ENCODE measurements around the gene AGTPBP1. TPM values are rescaled to one million over a fixed set of nuclear protein-coding genes. Genes with fewer than 3 reads are reported as not detected.
"Not testable (repeated sequence)": the region's sequence is repeated elsewhere in the genome, so short reads cannot be mapped to it uniquely, and the experiment has no call there.

Gene AGTPBP1, protein sequence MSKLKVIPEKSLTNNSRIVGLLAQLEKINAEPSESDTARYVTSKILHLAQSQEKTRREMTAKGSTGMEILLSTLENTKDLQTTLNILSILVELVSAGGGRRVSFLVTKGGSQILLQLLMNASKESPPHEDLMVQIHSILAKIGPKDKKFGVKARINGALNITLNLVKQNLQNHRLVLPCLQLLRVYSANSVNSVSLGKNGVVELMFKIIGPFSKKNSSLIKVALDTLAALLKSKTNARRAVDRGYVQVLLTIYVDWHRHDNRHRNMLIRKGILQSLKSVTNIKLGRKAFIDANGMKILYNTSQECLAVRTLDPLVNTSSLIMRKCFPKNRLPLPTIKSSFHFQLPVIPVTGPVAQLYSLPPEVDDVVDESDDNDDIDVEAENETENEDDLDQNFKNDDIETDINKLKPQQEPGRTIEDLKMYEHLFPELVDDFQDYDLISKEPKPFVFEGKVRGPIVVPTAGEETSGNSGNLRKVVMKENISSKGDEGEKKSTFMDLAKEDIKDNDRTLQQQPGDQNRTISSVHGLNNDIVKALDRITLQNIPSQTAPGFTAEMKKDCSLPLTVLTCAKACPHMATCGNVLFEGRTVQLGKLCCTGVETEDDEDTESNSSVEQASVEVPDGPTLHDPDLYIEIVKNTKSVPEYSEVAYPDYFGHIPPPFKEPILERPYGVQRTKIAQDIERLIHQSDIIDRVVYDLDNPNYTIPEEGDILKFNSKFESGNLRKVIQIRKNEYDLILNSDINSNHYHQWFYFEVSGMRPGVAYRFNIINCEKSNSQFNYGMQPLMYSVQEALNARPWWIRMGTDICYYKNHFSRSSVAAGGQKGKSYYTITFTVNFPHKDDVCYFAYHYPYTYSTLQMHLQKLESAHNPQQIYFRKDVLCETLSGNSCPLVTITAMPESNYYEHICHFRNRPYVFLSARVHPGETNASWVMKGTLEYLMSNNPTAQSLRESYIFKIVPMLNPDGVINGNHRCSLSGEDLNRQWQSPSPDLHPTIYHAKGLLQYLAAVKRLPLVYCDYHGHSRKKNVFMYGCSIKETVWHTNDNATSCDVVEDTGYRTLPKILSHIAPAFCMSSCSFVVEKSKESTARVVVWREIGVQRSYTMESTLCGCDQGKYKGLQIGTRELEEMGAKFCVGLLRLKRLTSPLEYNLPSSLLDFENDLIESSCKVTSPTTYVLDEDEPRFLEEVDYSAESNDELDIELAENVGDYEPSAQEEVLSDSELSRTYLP
- 10 to 100 TPM; 11.2 to 11.7 TPM for total RNA-seq

DNA sequence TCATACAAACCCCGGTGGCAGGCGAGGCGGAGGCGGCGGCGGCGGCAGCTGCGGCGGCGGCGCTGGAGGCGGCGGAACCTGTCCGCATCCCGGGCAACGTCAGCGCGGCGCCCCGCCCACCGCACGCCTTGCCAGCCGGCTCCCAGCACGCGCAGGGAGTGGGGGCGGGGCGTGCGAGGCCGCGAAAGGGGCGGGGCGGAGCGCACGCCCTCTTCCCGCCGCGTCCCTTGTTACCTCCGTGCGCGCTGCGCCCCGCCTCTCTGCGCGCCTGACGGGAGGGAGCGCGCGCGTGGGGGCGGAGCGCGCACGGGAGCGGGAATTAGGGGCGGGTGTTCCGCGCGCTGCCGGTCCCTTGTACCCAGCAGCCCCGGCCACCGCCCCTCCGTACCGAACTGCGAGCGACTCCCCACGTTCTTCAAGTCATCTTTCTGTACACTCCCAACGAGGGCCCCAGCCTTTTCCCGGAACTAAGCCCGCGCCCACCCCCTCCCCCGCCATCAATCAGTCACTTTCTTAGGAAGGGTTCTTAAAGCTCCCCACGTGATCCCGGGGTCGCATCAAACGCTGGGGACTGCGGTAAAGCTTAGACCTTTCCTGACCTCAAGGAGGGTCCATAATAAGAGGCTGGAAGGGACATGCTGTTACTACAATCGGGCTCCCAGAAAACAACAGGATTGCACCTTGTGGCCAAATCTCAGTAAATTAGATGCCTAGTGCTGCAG, at the start of gene AGTPBP1:
Gene AGTPBP1 (minus strand): TSS at position 80 of the 722 bp plus-strand sequence. CDS start 29,421 bp downstream, outside the sequence.
- Histone ChIP-seq H3K4me1 (peaks cover 5% of the 10 kb centered on the region), H3K36me3 (no peaks in the 10 kb centered on the region), H3K27me3 (no peaks in the 10 kb centered on the region), H3K9ac (ENCODE audit: low read depth in 2 of 2, low read length in 2 of 2) (peak within 1 kb of the TSS; percentile 80), H3K27ac (peak within 1 kb of the TSS; percentile 87), H3K9me3 (no peaks in the 10 kb centered on the region), H3K4me3 (peak within 1 kb of the TSS; percentile 92)
- DNase-seq, result peak; percentile 97
- TF ChIP-seq, protein P1, sequence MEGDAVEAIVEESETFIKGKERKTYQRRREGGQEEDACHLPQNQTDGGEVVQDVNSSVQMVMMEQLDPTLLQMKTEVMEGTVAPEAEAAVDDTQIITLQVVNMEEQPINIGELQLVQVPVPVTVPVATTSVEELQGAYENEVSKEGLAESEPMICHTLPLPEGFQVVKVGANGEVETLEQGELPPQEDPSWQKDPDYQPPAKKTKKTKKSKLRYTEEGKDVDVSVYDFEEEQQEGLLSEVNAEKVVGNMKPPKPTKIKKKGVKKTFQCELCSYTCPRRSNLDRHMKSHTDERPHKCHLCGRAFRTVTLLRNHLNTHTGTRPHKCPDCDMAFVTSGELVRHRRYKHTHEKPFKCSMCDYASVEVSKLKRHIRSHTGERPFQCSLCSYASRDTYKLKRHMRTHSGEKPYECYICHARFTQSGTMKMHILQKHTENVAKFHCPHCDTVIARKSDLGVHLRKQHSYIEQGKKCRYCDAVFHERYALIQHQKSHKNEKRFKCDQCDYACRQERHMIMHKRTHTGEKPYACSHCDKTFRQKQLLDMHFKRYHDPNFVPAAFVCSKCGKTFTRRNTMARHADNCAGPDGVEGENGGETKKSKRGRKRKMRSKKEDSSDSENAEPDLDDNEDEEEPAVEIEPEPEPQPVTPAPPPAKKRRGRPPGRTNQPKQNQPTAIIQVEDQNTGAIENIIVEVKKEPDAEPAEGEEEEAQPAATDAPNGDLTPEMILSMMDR (IDR thresholded peaks at IDR 0.05), result no peak
- intact Hi-C loops (cut with DNase I), result no loop called here

DNA sequence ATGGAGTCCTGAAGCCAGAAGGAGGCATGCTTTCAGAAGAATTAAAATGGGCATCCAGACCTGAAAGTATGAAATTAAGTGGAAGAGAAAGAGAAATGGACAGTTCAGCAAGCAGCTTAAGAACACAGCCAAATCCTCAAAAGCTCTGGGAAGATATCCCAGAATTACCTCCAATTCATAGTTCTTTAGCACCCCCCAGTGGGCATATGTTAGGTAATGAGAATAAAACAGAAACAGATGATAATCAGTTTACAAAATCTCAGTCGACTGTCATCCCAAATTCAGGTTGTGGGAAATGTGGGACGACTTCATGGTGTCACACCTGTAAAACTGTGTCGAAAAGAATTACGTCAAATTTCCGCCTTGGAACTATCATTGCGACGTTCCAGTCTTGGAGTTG, 44.4 kb upstream of the AGTPBP1 start:
- H3K9ac ChIP-seq (ENCODE audit: low read depth in 2 of 2, low read length in 2 of 2); H3K27me3 ChIP-seq; H3K9me3 ChIP-seq; DNase-seq; H3K27ac ChIP-seq; H3K4me3 ChIP-seq; H3K36me3 ChIP-seq; H3K4me1 ChIP-seq: not testable (repeated sequence)
- intact Hi-C loops (cut with DNase I), result loop anchor here (10.0 kb wide), 1 partner anchor 91 kb away; no protein-coding TSS in a partner anchor

DNA sequence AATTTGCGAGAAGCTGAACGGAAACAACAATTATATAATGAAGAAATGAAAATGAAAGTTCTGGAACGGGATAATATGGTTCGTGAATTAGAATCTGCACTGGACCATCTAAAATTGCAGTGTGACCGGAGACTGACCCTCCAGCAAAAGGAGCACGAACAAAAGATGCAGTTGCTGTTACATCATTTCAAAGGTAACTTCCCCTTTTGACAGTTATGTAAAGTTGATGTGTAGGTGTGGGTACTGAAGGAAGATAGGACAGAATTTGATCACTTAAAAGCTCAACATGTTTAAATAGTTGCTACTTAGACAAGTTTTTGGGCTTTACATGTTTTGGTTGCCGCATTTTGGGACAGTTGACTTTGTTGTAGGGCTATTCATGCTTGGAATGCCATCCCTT, 32.1 kb upstream of the AGTPBP1 start:
- H3K27me3 ChIP-seq; H3K9ac ChIP-seq (ENCODE audit: low read depth in 2 of 2, low read length in 2 of 2); H3K4me3 ChIP-seq; H3K4me1 ChIP-seq; intact Hi-C loops (cut with DNase I); H3K27ac ChIP-seq; H3K36me3 ChIP-seq; DNase-seq; H3K9me3 ChIP-seq: not testable (repeated sequence)

DNA sequence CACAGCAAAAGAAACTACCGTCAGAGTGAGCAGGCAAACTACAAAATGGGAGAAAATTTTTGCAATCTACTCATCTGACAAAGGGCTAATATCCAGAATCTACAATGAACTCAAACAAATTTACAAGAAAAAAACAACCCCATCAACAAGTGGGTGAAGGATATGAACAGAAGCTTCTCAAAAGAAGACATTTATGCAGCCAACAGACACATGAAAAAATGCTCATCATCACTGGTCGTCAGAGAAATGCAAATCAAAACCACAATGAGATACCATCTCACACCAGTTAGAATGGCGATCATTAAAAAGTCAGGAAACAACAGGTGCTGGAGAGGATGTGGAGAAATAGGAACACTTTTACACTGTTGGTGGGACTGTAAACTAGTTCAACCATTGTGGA, 20.0 kb upstream of the AGTPBP1 start:
- H3K27ac ChIP-seq; H3K9me3 ChIP-seq; H3K27me3 ChIP-seq; H3K9ac ChIP-seq (ENCODE audit: low read depth in 2 of 2, low read length in 2 of 2); DNase-seq; H3K36me3 ChIP-seq; H3K4me1 ChIP-seq; intact Hi-C loops (cut with DNase I); H3K4me3 ChIP-seq: not testable (repeated sequence)

DNA sequence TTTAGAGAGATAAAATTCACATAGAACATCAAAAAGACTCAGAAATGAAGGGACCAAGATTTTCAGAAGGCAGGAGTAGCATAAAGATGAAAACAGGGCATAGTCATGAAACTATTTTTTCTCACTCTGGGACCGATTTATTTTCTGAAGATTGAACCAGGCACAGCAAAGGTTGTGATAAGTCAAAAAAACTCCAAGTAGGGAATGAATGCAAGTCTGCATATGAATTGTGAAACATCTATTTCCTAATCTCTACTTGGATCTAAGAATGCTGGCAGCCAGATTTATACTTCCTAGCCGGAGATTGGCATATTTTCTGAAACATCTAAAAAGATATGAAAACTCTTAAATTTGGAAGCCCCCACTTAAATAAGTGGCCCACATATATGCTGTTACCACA, 16.0 kb upstream of the AGTPBP1 start:
- H3K27me3 ChIP-seq; H3K4me1 ChIP-seq; H3K4me3 ChIP-seq; intact Hi-C loops (cut with DNase I); H3K9me3 ChIP-seq; H3K9ac ChIP-seq (ENCODE audit: low read depth in 2 of 2, low read length in 2 of 2); DNase-seq; H3K36me3 ChIP-seq; H3K27ac ChIP-seq: not testable (repeated sequence)

DNA sequence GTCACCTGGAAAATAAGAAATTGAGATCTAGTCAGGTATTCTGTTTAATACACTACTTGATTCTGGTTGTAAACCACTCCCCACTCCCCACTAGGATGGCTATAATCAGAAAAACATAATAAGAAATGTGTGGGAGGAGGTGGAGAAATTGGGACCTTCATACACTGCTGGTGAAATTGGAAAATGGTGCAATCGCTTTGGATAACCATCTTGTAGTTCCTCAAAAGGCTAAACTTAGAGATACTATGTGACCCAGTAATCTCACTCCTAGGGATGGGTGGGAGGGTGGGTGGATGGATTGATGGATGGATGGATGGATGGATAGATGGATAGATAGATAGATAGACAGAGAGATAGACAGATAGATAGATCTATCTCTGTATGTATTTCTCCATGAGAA, 14.5 kb upstream of the AGTPBP1 start:
- H3K27ac ChIP-seq; DNase-seq; H3K9ac ChIP-seq (ENCODE audit: low read depth in 2 of 2, low read length in 2 of 2); H3K36me3 ChIP-seq; H3K4me1 ChIP-seq; intact Hi-C loops (cut with DNase I); H3K27me3 ChIP-seq; H3K4me3 ChIP-seq; H3K9me3 ChIP-seq: not testable (repeated sequence)

DNA sequence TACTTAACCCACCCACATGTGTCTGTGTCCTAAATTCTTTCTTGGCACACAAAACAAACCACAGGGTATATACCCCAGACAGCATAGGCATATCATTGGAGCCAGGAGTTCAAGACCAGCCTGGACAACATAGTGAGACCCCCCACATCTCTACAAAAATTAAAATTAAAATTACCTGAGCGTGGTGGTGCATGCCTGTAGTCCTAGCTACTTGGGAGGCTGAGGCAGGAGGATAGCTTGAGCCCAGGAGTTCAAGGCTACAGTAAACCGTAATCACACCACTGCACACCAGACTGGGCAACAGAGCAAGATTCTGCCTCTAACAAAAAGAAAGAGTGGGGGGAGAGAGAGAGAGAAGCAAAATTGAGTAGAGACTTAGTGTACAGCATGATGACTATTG, 4.6 kb upstream of the AGTPBP1 start:
- H3K27ac ChIP-seq, result no peak overlapping the region
- intact Hi-C loops (cut with DNase I), result no loop called here
- DNase-seq, result no peak

More for the DNA sequence above, 4.6 kb upstream of the AGTPBP1 start:
- Histone ChIP-seq H3K9me3 (no peaks in the 10 kb centered on the region), H3K36me3 (no peaks in the 10 kb centered on the region), H3K4me1 (no peaks in the 10 kb centered on the region), H3K27me3 (no peaks in the 10 kb centered on the region), H3K4me3 (no peak overlapping the region), H3K9ac (ENCODE audit: low read depth in 2 of 2, low read length in 2 of 2) (no peak overlapping the region)
- TF ChIP-seq, protein P1 (IDR thresholded peaks at IDR 0.05), result no peak

Measured in colonic mucosa (tissue), 4 donors.